A673 (cell line): ENCODE results near the gene ABHD6.

Experiments
- CTCF ChIP-seq: fragments of 300-800, 200-600 bp; sonication (generic); conservative IDR thresholded peaks from 2 replicates; pipeline ENCODE4 v1.5.1; 2017; ENCODE audit warnings: low read depth, mild to moderate bottlenecking, antibody characterized with exemption, low read length, moderate library complexity, mixed read lengths
- EZH2 ChIP-seq: fragments of 200-600 bp; sonication (generic); IDR thresholded peaks from 2 replicates; pipeline ENCODE4 v1.6.1; 2017; ENCODE audit warnings: borderline replicate concordance, low read depth, mild to moderate bottlenecking, mixed read lengths, antibody characterized with exemption, low read length; ENCODE audit not compliant: poor library complexity, severe bottlenecking

- TF ChIP-seq EZH2 (no peak), CTCF (no peak)
These were observed 4.7 kb downstream of the ABHD6 start for GRCh38 chr3:58242340-58242739.
